GM21515 (cell line): ENCODE results near the gene ELP5.

Source experiments
- ATAC-seq: cut with Tn5 transposase; IDR thresholded peaks from one replicate; pipeline ENCODE4 v1.9.1; 2021; ENCODE audit not compliant: unreplicated experiment

The ELP5 gene

DNA sequence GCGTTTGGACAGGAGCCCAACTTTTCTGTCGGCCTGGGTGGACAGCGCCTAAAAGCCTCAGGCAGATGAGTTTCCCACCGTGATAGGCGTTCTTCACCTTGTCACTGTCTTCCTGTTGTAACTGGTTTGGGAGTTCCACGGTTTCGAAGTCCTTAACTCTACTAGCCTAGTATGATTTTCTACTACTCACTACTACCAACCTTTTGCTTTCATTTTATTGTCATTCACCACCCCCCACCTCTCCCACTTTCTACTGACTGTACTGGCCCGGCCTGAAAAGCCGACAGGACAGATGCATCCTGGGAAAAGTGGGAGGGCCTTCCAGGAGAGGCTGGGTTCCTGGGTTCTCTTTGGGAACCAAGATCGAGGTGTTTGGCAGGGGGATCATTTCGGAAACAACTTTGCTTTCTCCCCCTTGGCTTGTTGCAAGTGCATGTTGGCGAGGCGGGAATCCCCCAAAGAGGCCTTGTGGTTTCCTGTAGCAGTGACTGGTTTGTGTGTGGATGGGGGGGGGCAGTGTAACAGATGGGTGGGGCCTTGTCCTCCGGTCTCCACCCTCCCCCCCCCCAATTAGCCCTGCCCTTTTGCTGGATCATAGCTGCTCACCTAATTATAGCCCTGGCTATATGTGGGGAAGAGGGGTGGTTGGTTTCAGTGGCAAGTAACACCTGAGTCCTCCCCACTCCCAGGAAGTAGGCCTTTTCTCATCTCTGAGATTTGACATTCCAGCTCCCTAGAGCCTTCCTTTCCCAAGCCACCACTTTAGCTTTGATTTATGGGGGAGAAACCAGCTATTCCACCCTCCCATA is 56.8 kb downstream of the ELP5 start:
- ATAC-seq, result no peak
